Measurements from ENCODE around the gene ADGRL1.
"Not testable (repeated sequence)": the region's sequence is repeated elsewhere in the genome, so short reads cannot be mapped to it uniquely, and the experiment has no call there.

ADGRL1 gene

DNA sequence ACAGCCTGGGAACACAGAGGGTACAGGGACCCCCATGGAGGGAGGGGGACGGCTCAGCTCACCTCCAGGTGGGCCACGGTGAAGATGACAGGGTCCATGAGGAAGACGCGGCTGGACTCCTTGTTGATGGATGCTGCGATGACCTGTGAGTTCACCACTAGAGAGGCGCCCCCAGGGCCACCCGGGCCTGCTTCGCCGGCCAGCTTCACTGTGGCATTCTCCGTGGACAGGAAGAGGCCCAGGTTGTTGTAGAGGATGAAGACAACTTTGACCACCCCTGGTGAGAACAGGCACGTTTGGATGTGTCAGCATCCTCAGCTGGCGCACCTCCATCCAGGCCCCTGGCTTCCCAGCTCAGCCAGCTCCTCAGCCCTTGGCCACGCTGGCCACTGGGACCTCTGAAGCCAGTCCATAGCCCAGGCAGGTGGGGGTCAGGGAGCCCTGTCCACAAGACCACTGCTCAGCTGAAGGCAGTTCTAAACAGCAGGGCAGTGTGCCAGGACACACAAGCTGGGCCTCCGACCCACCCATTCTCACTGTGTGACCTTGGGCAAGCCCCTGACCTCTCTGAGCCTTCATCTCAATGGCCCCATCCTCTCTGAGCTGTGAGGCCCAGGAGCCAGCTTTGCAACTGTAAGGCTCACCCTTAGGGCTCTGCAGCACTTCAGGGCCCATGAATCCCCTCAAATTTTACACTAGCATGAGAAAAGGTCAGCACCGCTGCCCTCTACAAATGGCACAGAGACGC is 47.5 kb downstream of the ADGRL1 start:
- no peak for DNase-seq

- no peak for DNase-seq
Observed at GRCh38 chr19:14156971-14157717, 48.8 kb downstream of the ADGRL1 start.

DNA sequence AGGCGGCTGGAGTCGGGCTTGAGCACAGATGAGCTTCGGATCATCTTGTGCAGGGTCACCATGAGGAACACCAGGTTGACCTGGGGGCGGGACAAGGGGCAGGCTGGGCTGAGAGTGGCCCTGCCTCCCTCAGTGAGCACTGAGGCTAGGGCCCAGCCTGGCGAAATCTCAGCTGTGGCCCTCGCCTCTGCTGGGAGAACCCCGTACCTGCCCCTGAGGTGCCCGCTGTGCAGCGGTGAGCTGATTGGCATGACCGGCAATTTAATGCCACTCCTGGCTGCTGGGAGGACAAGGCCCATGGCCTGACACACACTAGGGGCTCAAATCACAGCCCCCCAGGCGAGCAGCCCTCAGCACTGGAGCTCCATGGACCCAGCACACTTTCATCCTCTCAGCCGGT is 49.8 kb downstream of the ADGRL1 start:
- no peak for DNase-seq

DNA sequence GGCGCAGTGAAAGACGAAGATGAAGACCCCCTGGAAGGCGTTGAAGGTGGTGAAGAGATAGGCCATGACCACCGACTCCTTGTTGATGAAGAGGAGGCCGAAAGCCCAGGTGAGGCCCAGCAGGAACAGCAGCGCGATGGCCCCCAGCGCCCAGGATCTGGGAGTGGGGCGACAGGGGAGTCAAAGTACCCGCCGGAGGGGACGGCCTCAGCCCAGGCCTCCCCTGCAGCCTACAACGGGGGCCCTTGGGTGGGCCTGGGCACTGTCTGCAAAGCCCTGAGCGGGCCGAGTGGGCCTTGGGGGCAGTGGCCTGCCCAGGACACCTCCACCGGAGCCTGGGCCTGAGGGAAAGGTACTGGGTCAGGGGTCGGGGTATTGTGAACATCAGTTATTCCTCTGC is 50.6 kb downstream of the ADGRL1 start:
- no peak for DNase-seq

DNA sequence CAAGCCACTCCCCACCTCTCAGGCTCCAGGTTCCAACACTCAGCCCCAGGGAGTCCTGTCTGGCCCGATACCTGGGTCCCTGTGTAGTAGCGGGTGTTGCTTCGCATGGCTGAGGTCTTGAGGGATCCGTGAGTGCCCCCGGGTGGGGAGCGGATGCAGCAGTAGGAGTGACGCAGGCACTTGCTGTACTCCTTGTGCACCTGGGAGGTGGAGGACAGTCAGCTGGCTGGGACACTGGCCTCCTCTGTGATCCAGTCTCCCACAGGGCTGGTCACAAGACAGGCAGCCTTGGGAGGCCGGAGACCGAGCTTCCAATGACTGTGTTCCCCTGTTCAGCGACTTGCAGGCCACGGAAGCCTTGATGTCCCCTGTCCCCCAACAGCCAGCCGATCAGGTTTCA is 53.3 kb downstream of the ADGRL1 start:
- no peak for DNase-seq

DNA sequence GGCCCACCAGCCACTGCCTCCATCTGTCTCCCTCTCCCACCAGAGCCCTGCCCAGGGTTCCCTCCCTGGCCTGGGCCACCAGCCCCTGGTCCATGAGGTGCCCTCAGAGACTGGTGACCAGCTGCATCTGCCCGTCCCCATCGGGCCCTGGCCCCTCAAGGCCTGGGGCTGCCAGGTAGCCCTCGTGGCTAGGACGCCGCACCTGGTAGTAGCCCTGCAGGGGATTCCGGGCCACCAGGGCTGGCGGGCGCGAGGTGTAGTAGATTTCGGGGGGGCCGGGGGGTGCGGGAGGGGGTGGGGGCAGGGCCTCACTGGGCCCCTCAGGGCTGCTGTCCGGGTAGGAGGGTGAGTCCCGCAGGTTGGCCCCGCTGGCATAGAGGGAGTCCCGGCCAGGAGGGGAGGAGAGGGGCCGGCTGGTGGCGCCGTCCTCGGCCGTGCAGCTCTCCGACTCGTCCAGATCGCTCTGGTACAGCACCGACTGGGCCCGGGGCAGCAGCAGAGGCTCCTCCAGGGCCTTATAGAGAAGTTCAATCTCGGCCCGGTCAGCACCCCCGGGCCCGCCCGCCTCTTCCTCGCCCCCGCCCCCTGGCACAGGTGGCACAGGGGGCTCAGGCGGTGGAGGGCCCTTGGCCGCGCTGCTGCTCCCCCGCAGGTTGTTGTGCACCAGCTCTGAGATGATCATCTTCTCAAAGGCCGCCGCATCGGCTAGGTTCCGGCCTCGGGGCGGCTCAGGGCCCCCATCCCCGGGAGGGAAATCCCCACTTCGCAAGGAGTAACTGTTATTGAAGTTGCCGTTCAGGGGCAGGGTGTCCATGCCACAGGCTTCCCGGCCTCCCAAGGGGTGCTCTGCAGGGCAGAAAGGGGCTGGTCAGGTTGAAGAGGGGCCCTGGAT is 55.0 kb downstream of the ADGRL1 start:
- DNase-seq: no peak

- no peak for DNase-seq
Observed at GRCh38 chr19:14150041-14150769, 55.8 kb downstream of the ADGRL1 start.

GRCh38 chr19:14149509-14149994 is 56.4 kb downstream of the ADGRL1 start:
- no peak for DNase-seq

DNA sequence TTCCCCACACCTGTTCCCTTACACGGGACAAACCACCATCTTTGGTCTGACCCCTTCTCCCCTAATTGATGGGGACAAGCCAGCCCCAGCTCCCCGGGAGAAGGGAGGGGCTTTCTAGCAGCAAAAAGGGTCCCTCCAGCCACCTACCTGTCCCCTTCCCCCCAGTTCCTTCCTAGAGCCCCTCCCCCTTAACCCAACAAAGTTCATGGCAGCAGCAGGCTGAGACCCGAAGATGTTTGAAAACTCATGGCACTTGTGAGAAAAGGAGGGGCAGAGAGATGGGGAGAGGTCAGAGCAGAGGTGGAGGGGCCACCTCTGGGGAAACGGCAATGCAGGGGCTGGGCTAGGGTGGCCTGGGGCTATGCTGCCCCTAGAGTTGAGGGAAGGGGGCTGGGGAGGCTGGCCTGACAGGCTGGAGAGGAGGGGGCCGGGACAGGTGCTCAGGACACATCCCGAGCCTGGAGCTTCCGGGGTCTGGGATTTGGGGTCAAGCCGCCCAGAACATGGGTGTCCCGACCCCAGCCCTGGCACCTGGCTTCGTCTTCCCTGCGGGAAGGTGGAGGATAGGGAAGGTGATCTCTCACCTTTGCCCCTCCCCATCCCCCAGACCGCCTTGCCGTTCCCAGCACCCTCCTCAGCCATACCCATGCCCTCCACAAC is 57.1 kb downstream of the ADGRL1 start:
- DNase-seq: no peak

GRCh38 chr19:14147797-14148605 is 58.0 kb downstream of the ADGRL1 start:
- peak in 1 of 2 experiments; percentile 44 for DNase-seq

GRCh38 chr19:14146789-14147216 is 59.2 kb downstream of the ADGRL1 start:
- no peak for DNase-seq

DNA sequence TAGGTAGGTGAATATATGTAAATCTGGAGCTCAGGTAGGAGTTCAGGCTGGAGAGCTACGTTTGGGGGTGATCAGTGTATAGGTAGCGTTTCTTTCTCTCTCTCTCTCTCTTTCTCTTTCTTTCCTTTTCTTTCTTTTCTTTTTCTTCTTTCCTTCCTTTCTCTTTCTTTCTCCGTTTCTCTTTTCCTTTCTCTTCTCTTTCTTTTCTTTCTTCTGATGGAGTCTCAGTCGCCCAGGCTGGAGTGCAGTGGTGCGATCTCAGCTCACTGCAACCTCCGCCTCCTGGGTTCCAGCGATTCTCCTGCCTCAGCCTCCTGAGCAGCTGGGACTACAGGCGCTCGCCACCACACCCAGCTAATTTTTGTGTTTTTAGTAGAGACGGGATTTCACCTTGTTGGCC is 59.8 kb downstream of the ADGRL1 start:
- DNase-seq: not testable (repeated sequence)

DNA sequence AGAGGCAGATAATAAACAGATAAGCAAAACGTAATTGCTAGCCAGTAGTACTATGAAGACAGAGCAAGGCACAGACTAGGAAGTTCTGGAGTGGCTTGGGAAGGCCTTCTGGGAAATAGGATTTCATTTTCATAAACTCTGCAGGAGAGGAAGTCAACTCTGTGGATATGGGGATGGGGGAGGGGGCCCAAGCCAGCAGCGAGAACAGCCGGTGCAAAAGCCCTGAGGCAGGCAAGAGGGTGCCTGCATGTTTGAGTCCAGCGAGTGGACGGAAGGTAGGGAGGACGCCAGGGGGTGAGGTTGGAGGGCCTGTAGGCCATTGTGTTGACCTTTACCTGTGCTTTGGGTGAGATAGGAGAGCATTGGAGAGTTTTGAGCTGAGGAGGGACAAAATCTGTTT is 60.6 kb downstream of the ADGRL1 start:
- no peak for DNase-seq

- no peak for DNase-seq
Observed at GRCh38 chr19:14142262-14143190, 63.4 kb downstream of the ADGRL1 start.

DNA sequence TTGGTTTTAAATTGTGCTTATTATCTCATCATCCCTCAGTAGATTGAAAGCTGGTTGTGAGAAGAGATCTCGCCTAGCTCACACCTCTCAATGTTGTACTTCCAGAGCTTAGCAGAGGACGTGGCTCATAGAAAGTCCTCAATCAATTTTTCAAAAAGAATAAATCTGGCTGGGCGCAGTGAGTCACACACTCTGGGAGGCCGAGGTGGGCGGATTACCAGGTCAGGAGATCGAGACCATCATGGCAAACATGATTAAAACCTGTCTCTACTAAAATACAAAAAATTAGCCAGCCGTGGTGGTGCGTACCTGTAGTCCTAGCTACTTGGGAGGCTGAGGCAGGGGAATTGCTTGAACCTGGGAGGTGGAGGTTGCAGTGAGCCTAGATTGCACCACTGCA is 64.9 kb downstream of the ADGRL1 start:
- DNase-seq: no peak

- no peak for DNase-seq
Observed at GRCh38 chr19:14139944-14140343, 66.0 kb downstream of the ADGRL1 start.

DNA sequence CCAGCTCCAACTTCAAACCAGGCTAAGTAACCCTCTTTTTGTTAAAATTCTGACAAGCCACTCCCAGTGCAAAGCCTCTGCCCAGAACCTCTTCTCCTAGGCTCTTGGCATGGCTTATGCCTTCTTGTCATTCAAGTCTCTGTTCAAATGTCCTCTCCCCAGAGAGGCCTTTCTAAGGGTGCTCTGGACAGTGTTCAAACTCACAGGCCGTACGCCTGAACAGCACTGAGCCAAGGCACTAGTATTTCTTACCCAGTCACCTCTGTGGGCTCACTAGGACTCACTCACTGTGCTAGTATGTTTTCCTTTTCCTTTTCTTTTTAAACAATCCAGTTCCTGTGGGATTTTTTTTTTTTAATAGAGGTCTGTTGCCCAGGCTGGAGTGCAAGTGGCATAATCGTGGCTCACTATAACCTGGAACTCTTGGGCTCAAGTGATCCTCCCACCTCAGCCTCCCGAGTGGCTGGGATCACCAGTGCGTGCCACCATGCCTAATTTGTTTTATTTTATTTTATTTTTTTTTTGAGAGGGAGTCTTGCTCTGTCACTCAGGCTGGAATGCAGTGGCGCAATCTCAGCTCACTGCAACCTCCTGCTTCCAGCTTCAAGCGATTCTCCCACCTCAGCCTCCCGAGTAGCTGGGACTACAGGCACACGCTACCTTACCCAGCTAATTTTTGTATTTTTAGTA is 67.2 kb downstream of the ADGRL1 start:
- no peak for DNase-seq

GRCh38 chr19:14136509-14137281 is 69.3 kb downstream of the ADGRL1 start, which contains the start of gene ASF1B:
Gene ASF1B, minus strand, starts transcription at chr19:14136589. Its CDS starts 133 bp downstream, at chr19:14136456.
- DNase-seq: peak; percentile 99 to 100
